T-cell (primary cell): ENCODE measurements around the gene OR8J3. TPM values are rescaled to one million over a fixed set of nuclear protein-coding genes. Genes with fewer than 3 reads are reported as not detected.
"Not testable (repeated sequence)": the region's sequence is repeated elsewhere in the genome, so short reads cannot be mapped to it uniquely, and the experiment has no call there.

Experiments
- ATAC-seq, 4 experiments: fragments of 200-7000 bp in 3 of 4; fragments of 150-1000 bp in 1 of 4; cut with Tn5 transposase; replicated peaks in 1 of 4; 1 replicate in 3 of 4; 2 replicates in 1 of 4; pipeline ENCODE4 v1.10.0; 2021; ENCODE audit warnings: moderate library complexity in 3 of 4, mild to moderate bottlenecking in 2 of 4, moderate number of reproducible peaks in 1 of 4
- CTCF ChIA-PET, 2 donors: fragments of 300-600 bp; sonication (Branson Sonifier 250); formaldehyde crosslinking; loops; one replicate each; lab custom pipeline; 2022; ENCODE audit warnings: antibody characterized with exemption in 2 of 2; lab: Charles Lee
- POLR2A ChIA-PET, 2 donors: fragments of 300-600 bp; sonication (Branson Sonifier 250); formaldehyde crosslinking; loops; one replicate each; lab custom pipeline; 2022; ENCODE audit warnings: antibody characterized with exemption in 2 of 2; lab: Charles Lee
- DNase-seq, 35 experiments: peaks; one replicate each; pipeline versions ENCODE4 v3.0.0 to v3.0.0-alpha.2; 2013 to 2023
- H3K27ac ChIP-seq: one replicate; pipeline ENCODE4 v1.5.1; 2013; ENCODE audit warnings: low read length
- H3K27me3 ChIP-seq, 2 experiments: replicated peaks in 1 of 2; 1 replicate in 1 of 2; 2 replicates in 1 of 2; pipeline versions ENCODE4 v1.6.1 to v1.7.0; 2013; ENCODE audit warnings: low read length in 1 of 2, mixed read lengths in 1 of 2; ENCODE audit not compliant: control insufficient read depth in 2 of 2, insufficient read depth in 2 of 2; ENCODE audit errors: extremely low read depth in 1 of 2
- H3K36me3 ChIP-seq, 2 donors: 1 replicate in 1 of 2; 2 replicates in 1 of 2; pipeline versions ENCODE4 v1.6.1 to v1.7.0; 2013; ENCODE audit warnings: low read length in 1 of 2; ENCODE audit not compliant: control insufficient read depth in 2 of 2, insufficient read depth in 1 of 2; ENCODE audit errors: extremely low read depth in 1 of 2
- H3K4me1 ChIP-seq, 2 experiments: 1 replicate in 1 of 2; 2 replicates in 1 of 2; pipeline versions ENCODE4 v1.6.1 to v1.7.0; 2013; ENCODE audit warnings: low read length in 2 of 2, mixed read lengths in 1 of 2; ENCODE audit not compliant: insufficient read depth in 2 of 2, control insufficient read depth in 1 of 2; ENCODE audit errors: extremely low read depth in 1 of 2
- H3K4me3 ChIP-seq, 2 donors: 1 replicate in 1 of 2; 2 replicates in 1 of 2; pipeline versions ENCODE4 v1.5.1 to v1.7.0; 2013; ENCODE audit warnings: mild to moderate bottlenecking in 2 of 2, low read length in 1 of 2, moderate library complexity in 1 of 2; ENCODE audit not compliant: control insufficient read depth in 1 of 2; ENCODE audit errors: extremely low read depth in 1 of 2
- H3K9me3 ChIP-seq: 2 replicates; pipeline ENCODE4 v1.7.0; 2013
- H3K27ac Mint-ChIP-seq, 2 donors: one replicate each; pipeline ENCODE4 v1.8.0; 2020 to 2021; ENCODE audit warnings: mild to moderate bottlenecking in 2 of 2, mixed read lengths in 2 of 2
- H3K27me3 Mint-ChIP-seq, 2 donors: one replicate each; pipeline ENCODE4 v1.8.0; 2021 to 2022; ENCODE audit warnings: mixed read lengths in 2 of 2
- H3K36me3 Mint-ChIP-seq: one replicate; pipeline ENCODE4 v1.8.0; 2021; ENCODE audit warnings: mixed read lengths
- H3K4me1 Mint-ChIP-seq, 3 donors: one replicate each; pipeline ENCODE4 v1.8.0; 2020 to 2022; ENCODE audit warnings: mixed read lengths in 3 of 3, mild to moderate bottlenecking in 1 of 3
- H3K4me3 Mint-ChIP-seq, 3 donors: one replicate each; pipeline ENCODE4 v1.8.0; 2020 to 2022; ENCODE audit warnings: mild to moderate bottlenecking in 3 of 3, mixed read lengths in 3 of 3, moderate library complexity in 3 of 3
- H3K9me3 Mint-ChIP-seq, 3 donors: one replicate each; pipeline ENCODE4 v1.8.0; 2020 to 2022; ENCODE audit warnings: mixed read lengths in 3 of 3
- WGBS: methylation state at CpG from one replicate; pipeline ENCODE4 v1.1.5; 2013; ENCODE audit warnings: missing lambda C conversion rate; ENCODE audit not compliant: insufficient coverage; 5-methylcytosine and 5-hydroxymethylcytosine counted together
- total RNA-seq, 35 experiments: library from RNA in 6 of 35; stranded (reverse) in 6 of 35; fragments of 120-200 nt in 1 of 35; gene quantifications; one replicate each; pipeline versions ENCODE4 v1.2.1 to v1.2.4 and lab custom pipeline; 2013 to 2026

Gene OR8J3
- total RNA-seq, 5 donors from 2014 or later (not counting 1 experiment from before 2014, with no cell fraction given), result not detected

DNA sequence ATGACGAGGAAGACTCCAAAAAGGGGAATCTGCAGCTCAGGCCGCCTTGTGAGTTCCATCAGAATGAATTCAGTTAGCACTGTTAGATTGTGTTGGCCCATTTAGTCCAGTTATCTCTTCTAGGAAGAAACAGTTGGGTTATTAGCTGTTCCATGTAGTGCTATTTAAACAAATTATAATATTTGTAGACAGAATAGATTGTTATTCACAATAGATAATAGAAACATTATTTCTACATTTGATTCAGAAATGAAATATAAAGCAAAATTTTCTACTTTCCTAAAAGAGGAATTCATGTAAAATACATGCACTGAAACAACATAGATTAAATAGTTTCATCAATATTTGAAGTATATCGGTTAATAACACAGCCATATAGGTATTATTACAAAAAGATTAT lies 20.2 kb upstream of the OR8J3 start, which contains the start of gene OR8K5:
OR8K5 (minus strand) TSS at position 101 of the 400 bp plus-strand sequence; CDS start at position 101, 0 bp downstream.
- Histone ChIP-seq H3K9me3 (no peaks in the 10 kb centered on the region), H3K27ac (no peak within 1 kb of the TSS), H3K36me3 (no peaks in the 10 kb centered on the region), H3K4me3 (no peak within 1 kb of the TSS), H3K4me1 (no peaks in the 10 kb centered on the region), H3K27me3 (no peaks in the 10 kb centered on the region)
- Mint-ChIP-seq H3K27ac (no peak within 1 kb of the TSS), H3K27me3 (no peaks in the 10 kb centered on the region), H3K4me1 (no peaks in the 10 kb centered on the region), H3K4me3 (no peak within 1 kb of the TSS), H3K9me3 (peaks cover 17 to 29% (median 26%) of the 10 kb centered on the region in 3 donors), H3K36me3 (no peaks in the 10 kb centered on the region)
- ChIA-PET POLR2A (no interaction called here), CTCF (no interaction called here)
- WGBS, result 57% methylated on average over 1 of the region's 3 CpGs
- DNase-seq (no peak), ATAC-seq (no peak)

DNA sequence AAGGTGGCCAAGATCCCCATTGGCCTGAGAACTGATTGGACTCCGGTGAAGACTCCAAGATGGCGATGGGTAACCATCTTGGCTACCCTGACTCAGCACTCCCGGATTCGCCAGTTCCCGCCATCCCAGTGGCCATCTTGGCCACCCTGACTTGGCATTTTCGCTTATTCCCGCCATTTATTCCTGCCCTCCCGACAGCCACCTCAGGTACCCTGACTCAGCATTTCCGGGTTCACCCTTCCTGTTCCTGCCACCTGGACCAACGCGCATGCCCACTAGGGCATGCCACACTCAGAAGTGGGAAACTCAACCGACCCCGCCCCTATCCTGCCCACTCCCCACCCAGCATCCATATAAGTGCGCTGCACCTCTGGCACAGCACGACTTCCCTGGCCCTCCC lies 12.3 kb upstream of the OR8J3 start:
- DNase-seq, result no peak
- Histone ChIP-seq H3K27me3 (no peaks in the 10 kb centered on the region), H3K9me3 (no peaks in the 10 kb centered on the region), H3K27ac (no peak overlapping the region), H3K4me3 (no peak overlapping the region), H3K4me1 (no peaks in the 10 kb centered on the region), H3K36me3 (no peaks in the 10 kb centered on the region)
- no peak overlapping the region for H3K4me3 Mint-ChIP-seq
- ChIA-PET CTCF (no interaction called here), POLR2A (no interaction called here)
- ATAC-seq, result no peak
- H3K9me3 Mint-ChIP-seq, result peaks cover 17 to 48% (median 33%) of the 10 kb centered on the region in 3 donors
- H3K27ac Mint-ChIP-seq, result no peak overlapping the region
- H3K4me1 Mint-ChIP-seq, result no peaks in the 10 kb centered on the region
- WGBS, result 88% methylated on average over 15 of the region's 15 CpGs
- H3K36me3 Mint-ChIP-seq, result no peaks in the 10 kb centered on the region
- no peaks in the 10 kb centered on the region for H3K27me3 Mint-ChIP-seq

DNA sequence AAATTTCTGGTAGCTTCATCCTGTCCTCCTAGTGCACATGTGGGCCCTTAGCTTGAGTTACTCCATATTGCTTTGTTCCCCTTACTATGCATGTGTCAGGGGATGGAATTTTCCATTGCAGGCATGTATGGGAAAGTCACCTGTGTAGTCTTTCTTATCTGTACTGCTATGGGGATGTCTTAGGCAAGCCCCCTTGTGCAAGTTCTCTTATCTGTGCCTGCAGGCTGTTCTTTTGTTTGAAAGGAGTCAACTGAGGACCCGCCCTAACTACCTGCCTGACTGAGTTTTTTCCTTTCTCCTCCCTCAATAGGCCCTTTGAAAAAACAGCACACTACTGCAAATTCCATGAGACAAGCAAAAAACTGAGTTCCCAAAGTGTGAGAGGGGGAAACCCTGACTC lies 11.4 kb upstream of the OR8J3 start:
- Histone ChIP-seq H3K27ac (no peak overlapping the region), H3K4me3 (no peak overlapping the region), H3K9me3 (no peaks in the 10 kb centered on the region), H3K27me3 (no peaks in the 10 kb centered on the region), H3K36me3 (no peaks in the 10 kb centered on the region), H3K4me1 (no peaks in the 10 kb centered on the region)
- no peak overlapping the region for H3K27ac Mint-ChIP-seq
- peaks cover 9 to 46% (median 27%) of the 10 kb centered on the region in 3 donors for H3K9me3 Mint-ChIP-seq
- no peaks in the 10 kb centered on the region for H3K4me1 Mint-ChIP-seq
- ChIA-PET CTCF (no interaction called here), POLR2A (no interaction called here)
- WGBS, result no CpG with 5 or more reads among the region's 1 CpG
- H3K36me3 Mint-ChIP-seq, result no peaks in the 10 kb centered on the region
- ATAC-seq, result no peak
- no peaks in the 10 kb centered on the region for H3K27me3 Mint-ChIP-seq
- H3K4me3 Mint-ChIP-seq, result no peak overlapping the region
- DNase-seq, result no peak

DNA sequence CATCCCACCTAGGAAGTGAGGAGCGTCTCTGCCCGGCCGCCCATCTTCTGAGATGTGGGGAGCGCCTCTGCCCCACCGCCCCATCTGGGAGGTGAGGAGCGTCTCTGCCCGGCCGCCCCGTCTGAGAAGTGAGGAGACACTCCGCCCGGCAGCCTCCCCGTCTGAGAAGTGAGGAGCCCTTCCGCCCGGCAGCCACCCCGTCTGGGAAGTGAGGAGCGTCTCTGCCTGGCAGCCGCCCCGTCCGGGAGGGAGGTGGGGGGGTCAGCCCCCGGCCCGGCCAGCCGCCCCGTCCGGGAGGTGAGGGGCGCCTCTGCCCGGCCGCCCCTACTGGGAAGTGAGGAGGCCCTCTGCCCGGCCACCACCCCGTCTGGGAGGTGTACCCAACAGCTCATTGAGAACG lies 3.7 kb upstream of the OR8J3 start:
- H3K4me3 Mint-ChIP-seq, DNase-seq, H3K27ac ChIP-seq, ATAC-seq, H3K4me1 Mint-ChIP-seq, POLR2A ChIA-PET, H3K9me3 ChIP-seq, H3K36me3 Mint-ChIP-seq, H3K27me3 ChIP-seq, H3K27ac Mint-ChIP-seq, H3K4me3 ChIP-seq, H3K4me1 ChIP-seq, H3K36me3 ChIP-seq, CTCF ChIA-PET, H3K27me3 Mint-ChIP-seq: not testable (repeated sequence)
- no CpG with 5 or more reads among the region's 30 CpGs for WGBS
- H3K9me3 Mint-ChIP-seq, result peaks cover 12 to 25% (median 13%) of the 10 kb centered on the region in 3 donors

DNA sequence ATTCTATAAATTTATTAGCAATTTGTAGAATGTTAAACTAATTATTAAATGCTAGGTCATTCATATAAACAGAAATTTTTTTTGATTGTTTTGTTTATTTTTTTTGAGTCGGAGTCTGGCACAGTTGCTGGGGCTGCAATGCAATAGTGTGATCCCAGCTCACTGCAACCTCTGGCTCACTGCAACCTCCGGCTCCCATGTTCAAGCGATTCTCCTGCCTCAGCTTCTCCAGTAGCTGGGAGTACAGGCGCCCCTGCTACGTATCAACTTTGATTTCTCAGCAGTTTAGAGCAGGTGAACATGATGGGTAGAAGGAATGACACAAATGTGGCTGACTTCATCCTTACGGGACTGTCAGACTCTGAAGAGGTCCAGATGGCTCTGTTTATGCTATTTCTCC lies 17.9 kb downstream of the OR8J3 start, which contains the start of gene OR8H3:
OR8H3 (plus strand) TSS at position 301 of the 400 bp plus-strand sequence; CDS start at position 301, 0 bp downstream.
- no peaks in the 10 kb centered on the region for H3K9me3 ChIP-seq
- H3K27me3 ChIP-seq, result no peaks in the 10 kb centered on the region
- H3K36me3 Mint-ChIP-seq, result no peaks in the 10 kb centered on the region
- H3K4me1 ChIP-seq, result no peaks in the 10 kb centered on the region
- H3K4me3 Mint-ChIP-seq, result no peak within 1 kb of the TSS
- H3K27ac ChIP-seq, result no peak within 1 kb of the TSS
- H3K36me3 ChIP-seq, result no peaks in the 10 kb centered on the region
- H3K27ac Mint-ChIP-seq, result no peak within 1 kb of the TSS
- ChIA-PET CTCF (no interaction called here), POLR2A (no interaction called here)
- no peaks in the 10 kb centered on the region for H3K4me1 Mint-ChIP-seq
- H3K27me3 Mint-ChIP-seq, result no peaks in the 10 kb centered on the region
- ATAC-seq (no peak), DNase-seq (no peak)
- no peak within 1 kb of the TSS for H3K4me3 ChIP-seq
- no CpG with 5 or more reads among the region's 6 CpGs for WGBS
- H3K9me3 Mint-ChIP-seq, result peaks cover 12 to 16% (median 12%) of the 10 kb centered on the region in 3 donors

DNA sequence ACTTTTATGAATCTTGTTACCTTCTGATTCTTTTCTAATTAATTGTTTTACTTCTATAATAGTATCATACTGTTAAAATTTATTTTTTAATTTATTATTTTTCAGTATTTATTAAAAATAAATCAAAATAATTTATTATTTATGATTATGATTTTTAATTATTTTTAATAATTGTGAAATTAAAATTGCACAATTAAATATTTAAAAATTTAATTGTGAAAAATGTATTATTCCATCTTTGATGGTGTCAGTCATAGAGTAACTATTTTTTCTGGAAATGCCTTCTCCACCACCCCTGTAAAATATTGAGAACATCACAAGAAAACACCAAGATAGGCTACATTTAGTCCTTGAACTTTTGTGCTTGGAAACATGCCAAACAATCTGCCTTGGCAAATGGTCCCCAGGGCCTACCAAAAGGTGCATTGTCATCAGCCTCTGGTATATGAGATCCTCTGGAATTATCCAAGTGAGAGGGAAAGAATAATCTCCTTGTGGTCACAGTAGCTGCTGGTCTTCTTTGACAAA lies 36.7 kb downstream of the OR8J3 start, which contains the start of gene OR8H2:
OR8H2 (plus strand) TSS at position 478 of the 528 bp plus-strand sequence. CDS start 1,356 bp downstream, outside the sequence.
- H3K9me3 ChIP-seq, result no peaks in the 10 kb centered on the region
- H3K36me3 ChIP-seq, result no peaks in the 10 kb centered on the region
- no peak within 1 kb of the TSS for H3K27ac Mint-ChIP-seq
- DNase-seq (no peak), ATAC-seq (no peak)
- H3K4me3 Mint-ChIP-seq, result no peak within 1 kb of the TSS
- no peaks in the 10 kb centered on the region for H3K36me3 Mint-ChIP-seq
- H3K27ac ChIP-seq, result no peak within 1 kb of the TSS
- H3K27me3 ChIP-seq, result no peaks in the 10 kb centered on the region
- H3K27me3 Mint-ChIP-seq, result no peaks in the 10 kb centered on the region
- H3K9me3 Mint-ChIP-seq, result peaks cover 14 to 24% (median 14%) of the 10 kb centered on the region in 3 donors
- CTCF ChIA-PET, result no interaction called here
- no peaks in the 10 kb centered on the region for H3K4me1 ChIP-seq
- no peaks in the 10 kb centered on the region for H3K4me1 Mint-ChIP-seq
- POLR2A ChIA-PET, result no interaction called here
- no peak within 1 kb of the TSS for H3K4me3 ChIP-seq
